Hematopoietic multipotent progenitor cell treated with erythropoietin and hydrocortisone succinate and interleukin-3 and kit ligand, for 6 days (in vitro differentiated cells): Measurements from ENCODE around the gene RHBG.
A peak's percentile ranks its signal among the peaks of the same experiment; 100 is the strongest.

Experiments used
- DNase-seq: peaks from one replicate; pipeline ENCODE4 v3.0.0-alpha.2; 2015

RHBG gene

GRCh38 chr1:156409439-156409838, 40.4 kb downstream of the RHBG start:
- DNase-seq: no peak

DNA sequence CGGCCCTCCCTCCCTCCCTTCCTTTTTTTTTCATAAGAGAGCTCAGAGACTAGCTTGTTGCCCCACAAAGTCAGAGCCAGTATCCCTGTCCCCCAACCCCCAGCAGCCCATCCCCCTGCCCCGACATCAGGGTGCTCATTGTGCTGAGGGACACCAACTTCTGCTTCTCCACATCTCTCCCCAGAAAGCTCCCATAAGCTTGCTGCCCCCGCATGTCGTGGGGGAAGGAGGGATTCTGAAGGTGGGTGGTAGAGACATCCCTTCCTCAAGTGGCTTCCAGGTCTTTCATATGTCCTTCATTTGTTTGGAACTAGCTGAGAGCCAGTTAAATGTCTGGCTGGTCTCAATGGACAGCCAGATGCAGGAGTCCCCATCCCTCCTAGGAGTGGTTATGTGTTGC, 41.2 kb downstream of the RHBG start:
- DNase-seq: no peak

- DNase-seq: no peak
Measured at GRCh38 chr1:156410740-156411139, 41.7 kb downstream of the RHBG start.

GRCh38 chr1:156412653-156413321, 43.8 kb downstream of the RHBG start:
- DNase-seq: no peak

GRCh38 chr1:156413391-156414246, 44.6 kb downstream of the RHBG start:
- no peak for DNase-seq

DNA sequence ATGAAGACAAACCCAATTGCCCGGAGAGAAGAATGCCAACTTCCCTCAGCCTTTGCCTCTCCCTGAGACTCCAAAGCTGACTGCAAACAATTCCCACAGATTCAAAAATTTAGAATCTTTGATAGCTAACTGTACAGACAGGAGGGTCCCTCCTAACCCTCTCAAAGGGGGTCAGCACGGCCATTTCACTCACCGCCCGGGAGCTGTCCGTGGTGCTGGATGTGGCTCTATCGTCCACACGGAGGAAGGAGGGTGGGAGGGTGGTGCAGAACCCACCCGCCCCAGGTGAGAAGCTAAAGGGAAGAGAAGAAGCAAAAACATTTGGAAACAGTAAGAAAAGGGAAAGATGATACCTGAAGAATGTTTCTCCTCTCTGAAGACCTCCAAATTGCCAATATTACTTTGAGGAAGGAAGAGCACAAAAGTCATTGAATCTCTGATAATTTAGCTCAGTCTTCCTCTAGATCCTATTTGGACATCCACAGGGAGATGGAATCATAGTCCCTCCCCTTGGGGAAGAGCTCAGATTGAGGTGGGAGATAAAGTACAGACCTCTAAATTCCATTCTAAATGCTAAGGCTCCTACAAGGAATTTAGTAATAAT, 45.6 kb downstream of the RHBG start:
- DNase-seq: peak; percentile 61

DNA sequence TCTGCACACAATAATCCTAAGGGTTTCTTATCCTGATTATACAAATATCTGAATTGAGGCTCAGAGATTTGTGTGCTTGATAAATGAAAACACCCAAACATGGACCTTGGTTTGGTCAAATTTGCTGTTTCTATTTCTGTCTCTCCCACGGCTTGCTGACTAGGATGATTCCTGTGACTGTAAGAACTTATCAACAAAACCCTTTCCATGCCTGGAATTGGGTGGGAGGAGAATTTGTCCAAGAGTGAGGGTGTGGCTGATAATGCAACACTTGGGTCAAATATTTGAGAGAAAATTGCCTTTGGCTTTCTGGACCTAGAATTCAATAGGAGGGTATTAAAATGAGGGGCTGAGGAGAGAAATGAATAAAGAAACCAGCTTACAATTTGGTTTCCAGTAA, 48.0 kb downstream of the RHBG start:
- no peak for DNase-seq

DNA sequence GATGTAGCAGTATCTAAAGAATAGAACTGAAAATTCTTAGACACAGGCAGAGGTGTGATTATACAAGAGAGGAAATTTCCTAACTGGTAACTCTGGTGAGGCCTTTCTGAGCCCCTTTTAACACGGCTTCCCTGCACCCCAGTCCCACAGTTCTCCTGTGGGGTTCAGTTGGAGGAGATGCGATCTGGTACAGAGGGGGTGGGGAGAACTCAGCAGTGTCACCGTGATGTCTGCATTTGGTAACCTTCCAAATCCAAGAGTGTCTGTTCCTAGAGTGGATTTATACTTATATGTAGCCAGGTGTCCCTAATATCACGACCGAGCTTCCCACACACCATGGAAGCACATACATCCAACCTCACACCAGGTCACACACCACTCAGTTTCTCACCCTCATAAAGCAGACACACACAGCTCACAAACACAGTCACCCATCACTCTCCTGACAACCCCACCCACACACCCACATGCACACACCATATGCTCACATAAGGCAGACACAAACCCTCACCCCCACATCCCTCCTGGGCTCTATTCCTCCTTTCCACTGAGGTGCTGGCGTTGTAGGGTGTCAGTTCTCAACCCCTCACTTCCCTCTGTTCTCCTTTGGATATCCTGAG, 48.5 kb downstream of the RHBG start:
- DNase-seq: no peak

DNA sequence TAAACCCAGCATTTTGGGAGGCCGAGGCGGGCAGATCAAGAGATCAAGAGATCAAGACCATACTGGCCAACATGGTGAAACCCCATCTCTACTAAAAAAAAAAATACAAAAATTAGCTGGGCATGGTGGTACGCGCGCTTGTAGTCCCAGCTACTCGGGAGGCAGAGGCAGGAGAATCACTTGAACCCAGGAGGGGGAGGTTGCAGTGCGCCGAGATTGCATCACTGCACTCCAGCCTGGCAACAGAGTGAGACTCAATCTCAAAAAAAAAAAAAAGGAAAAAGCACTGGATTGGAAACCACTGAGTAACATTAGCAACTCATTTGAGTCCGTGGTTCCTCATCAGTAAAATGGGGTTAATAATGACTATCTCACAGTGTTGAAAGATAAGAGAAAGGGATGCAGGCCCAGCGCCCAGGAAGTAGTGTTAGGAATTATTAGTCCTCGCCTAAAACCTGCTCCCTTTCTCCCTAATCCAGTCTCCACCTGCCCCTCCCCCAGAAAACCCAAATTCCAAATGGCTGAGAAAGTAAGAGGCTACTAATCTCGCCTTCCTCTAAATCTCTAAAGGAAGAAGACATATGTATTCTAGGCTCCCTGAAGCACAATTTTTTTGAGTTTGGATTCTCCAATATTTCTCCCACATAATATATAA, 49.5 kb downstream of the RHBG start:
- no peak for DNase-seq

DNA sequence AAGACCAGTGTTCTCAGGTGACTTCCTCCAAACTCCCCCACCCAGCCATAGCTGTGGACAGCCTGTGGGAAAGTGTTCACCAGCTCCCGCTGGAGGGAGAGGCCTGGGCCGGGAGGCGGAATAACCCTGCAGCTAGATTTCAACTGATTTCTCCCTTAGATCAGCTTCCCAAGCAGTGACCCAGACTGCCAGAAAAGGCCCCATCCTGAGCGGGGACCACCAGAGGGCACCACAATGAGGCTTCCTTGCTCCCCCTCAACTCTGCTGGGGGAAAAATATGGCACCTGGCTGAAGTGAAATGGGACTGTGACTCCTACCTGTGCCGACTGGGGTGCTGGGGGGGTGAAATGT, 50.8 kb downstream of the RHBG start:
- DNase-seq: peak; percentile 46

DNA sequence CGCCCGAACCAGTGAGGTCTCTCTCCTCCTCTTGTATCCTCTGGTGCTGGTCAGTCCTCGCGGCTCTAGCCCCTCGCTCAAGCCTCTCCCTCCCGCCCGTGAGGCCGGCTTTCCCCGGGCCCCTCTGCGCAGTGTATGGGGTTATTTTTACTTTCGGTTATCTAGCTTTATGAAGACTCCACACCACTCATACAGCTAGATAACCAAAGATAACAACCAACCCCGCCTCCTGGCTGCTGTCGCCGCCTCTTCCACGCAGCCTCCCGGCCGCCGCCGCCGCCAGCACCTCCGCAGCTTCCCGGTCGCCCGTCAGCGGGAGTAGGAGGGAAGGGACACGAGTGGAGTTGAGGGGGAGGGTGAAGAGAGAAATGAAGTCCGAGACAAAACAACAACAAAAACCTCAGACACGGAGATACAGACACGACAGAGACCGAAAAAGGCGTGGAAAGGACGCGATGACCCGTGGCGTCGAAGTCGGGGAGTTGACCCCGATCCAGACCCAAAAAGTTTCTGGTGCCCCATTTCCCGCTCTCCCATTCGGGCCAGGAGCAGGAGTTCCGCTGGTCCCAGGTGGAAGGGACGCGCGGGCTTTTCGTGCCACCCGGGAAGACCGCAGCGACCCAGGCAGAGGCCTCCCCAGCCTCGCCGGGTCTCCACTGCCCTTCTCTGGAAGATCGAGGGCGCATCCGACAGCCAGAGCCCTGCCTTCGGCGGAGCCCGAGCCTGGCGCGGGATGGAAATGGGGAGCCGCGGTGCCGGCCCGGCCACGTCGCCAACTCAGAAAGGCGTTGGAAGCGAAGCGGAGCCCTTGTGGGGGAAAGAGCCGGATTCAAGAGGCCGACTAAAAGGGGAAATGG, 51.4 kb downstream of the RHBG start:
- DNase-seq: no peak

- peak; percentile 84 for DNase-seq
Measured at GRCh38 chr1:156421062-156421938, 52.3 kb downstream of the RHBG start.

DNA sequence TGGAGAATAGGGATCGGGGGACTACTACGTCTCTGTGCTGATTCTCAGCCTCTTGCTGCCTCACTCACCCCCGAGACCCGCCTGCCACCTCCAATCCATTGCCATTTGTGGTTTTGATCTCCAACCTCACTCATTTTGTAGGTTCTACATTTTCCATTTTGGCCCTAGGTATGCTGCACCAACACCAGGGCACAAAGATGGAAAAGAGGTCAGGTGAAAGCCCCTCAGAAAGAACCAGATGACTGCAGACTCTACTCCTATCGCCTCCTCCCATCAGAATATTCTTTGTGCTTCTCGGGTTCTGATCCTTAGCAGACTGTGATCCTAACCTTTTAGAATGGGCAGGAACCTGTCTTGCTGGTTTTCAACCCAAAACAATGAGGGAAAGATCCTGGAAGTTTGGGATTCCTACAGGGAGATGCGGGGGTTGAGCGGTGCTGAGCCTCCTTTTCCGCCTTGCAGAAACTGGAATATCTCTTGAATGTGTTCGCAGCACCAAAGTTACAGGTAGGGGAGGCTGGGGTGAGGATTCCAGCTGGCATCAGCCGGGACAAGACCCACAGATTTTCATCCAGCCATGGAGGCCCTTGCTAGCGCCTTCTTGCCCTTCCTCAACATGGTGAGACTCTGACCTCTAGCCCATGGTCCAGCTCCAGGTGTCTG, 53.1 kb downstream of the RHBG start:
- no peak for DNase-seq

- no peak for DNase-seq
Measured at GRCh38 chr1:156422602-156423091, 53.6 kb downstream of the RHBG start.

- no peak for DNase-seq
Measured at GRCh38 chr1:156423422-156424352, 54.7 kb downstream of the RHBG start.

DNA sequence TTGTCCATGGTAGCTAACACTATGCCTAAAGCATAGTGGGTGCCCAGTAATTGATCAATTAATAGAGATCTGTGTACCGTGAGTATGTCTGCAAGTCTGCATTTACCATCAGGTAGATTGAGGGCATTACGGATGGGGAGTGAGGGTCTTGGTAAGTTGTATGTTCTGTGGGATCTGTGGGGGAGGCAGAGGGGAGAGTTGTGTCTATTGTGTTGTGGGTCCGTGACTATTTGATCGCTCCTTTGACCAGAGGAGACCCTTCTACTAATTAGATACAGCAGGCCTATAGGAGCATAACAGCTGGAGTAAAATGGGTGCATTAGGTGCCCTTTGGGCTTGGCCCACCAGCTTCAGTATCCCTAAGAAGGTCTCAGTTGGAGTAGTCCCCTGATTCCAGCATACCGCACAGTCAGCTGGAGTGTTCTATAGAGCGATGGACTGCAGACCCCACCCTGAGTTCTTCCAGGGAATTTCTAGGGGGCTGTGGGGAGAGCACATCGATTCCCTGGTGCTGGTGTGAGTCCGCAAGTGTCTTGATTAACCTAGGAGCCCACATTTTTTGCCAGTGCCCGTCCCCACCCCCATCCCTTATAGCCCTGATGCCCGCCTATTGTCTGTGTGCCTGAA, 55.9 kb downstream of the RHBG start:
- DNase-seq: no peak

DNA sequence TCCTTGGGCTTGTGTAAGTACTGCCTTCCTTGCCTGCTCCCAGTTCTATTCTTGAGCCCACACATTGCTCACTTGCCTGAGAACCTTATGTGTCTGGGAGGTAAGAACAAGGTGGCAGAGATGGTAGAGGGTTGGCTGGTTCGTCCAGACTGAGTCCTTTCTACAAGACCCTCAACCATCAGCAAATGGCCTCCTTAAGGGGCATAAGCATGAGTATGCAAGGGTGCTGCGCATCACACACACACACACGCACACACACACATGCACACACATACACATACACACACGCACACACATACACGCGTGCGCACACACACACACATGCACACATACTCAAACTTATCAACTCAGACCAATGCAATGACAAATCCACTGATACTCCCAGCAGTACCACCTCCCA, 56.9 kb downstream of the RHBG start:
- DNase-seq: no peak

GRCh38 chr1:156427957-156428356, 58.9 kb downstream of the RHBG start:
- DNase-seq: no peak
